H1 (cell line): ENCODE results near the gene KCNIP3. TPM values are rescaled to one million over a fixed set of nuclear protein-coding genes. Genes with fewer than 3 reads are reported as not detected.

Source experiments
- CTCF ChIA-PET: fragments of 300-600 bp; sonication (Branson Sonifier 250); formaldehyde crosslinking; loops from one replicate; lab custom pipeline; 2021; ENCODE audit not compliant: partially characterized antibody; lab: Charles Lee
- POLR2A ChIA-PET: fragments of 300-600 bp; sonication (Branson Sonifier 250); formaldehyde crosslinking; loops from one replicate; lab custom pipeline; 2021; ENCODE audit warnings: inconsistent platforms; ENCODE audit not compliant: partially characterized antibody; lab: Charles Lee
- DNase-seq, 2 experiments: peaks; one replicate each; pipeline versions ENCODE4 v3.0.0 to v3.0.0-alpha.2; 2010 to 2022; ENCODE audit warnings: low spot score in 2 of 2, low read depth in 1 of 2, mixed read lengths in 1 of 2
- FAIRE-seq: peaks from 2 replicates; lab custom pipeline; 2011; peaks lifted over from hg19 to GRCh38; lab: Jason Lieb, UNC
- H2AFZ ChIP-seq: 2 replicates; pipeline ENCODE4 v1.8.1; 2012; ENCODE audit warnings: low read length, inconsistent platforms
- H2AK5ac ChIP-seq: 2 replicates; pipeline ENCODE4 v1.6.1; 2013; ENCODE audit warnings: low read depth, low read length
- H2BK120ac ChIP-seq: replicated peaks from 2 replicates; pipeline ENCODE3; 2013; ENCODE audit warnings: low read depth, low read length, inconsistent platforms
- H2BK12ac ChIP-seq: 2 replicates; pipeline ENCODE4 v1.6.1; 2013; ENCODE audit warnings: low read depth, low read length
- H2BK15ac ChIP-seq: 2 replicates; pipeline ENCODE4 v1.6.1; 2013; ENCODE audit warnings: low read length
- H2BK20ac ChIP-seq: 2 replicates; pipeline ENCODE4 v1.6.1; 2013; ENCODE audit warnings: low read length
- H2BK5ac ChIP-seq: 2 replicates; pipeline ENCODE4 v1.6.1; 2013; ENCODE audit warnings: low read depth, low read length
- H3K14ac ChIP-seq: 2 replicates; pipeline ENCODE4 v1.6.1; 2013; ENCODE audit warnings: inconsistent platforms; ENCODE audit not compliant: insufficient read length
- H3K18ac ChIP-seq: 2 replicates; pipeline ENCODE4 v1.6.1; 2013; ENCODE audit warnings: low read length; ENCODE audit errors: extremely low read depth
- H3K23ac ChIP-seq: 2 replicates; pipeline ENCODE4 v1.6.1; 2013; ENCODE audit warnings: inconsistent platforms; ENCODE audit not compliant: insufficient read length
- H3K23me2 ChIP-seq: 2 replicates; pipeline ENCODE4 v1.6.1; 2013; ENCODE audit warnings: low read depth, low read length
- H3K27ac ChIP-seq: 2 replicates; pipeline ENCODE4 v1.6.1; 2011; ENCODE audit warnings: low read depth, low read length, inconsistent platforms
- H3K27me3 ChIP-seq, 4 experiments: replicated peaks in 1 of 4; 1 replicate in 1 of 4; 2 replicates in 3 of 4; pipeline versions ENCODE4 v1.6.1 to v1.8.1; 2011 to 2013; ENCODE audit warnings: low read length in 3 of 4, mild to moderate bottlenecking in 3 of 4, inconsistent platforms in 2 of 4, mixed read lengths in 2 of 4, moderate library complexity in 1 of 4; ENCODE audit not compliant: control insufficient read depth in 3 of 4, insufficient read depth in 3 of 4; ENCODE audit errors: extremely low read depth in 1 of 4
- H3K36me3 ChIP-seq, 4 experiments: 2 replicates each; pipeline versions ENCODE4 v1.6.1 to v1.8.1; 2011 to 2013; ENCODE audit warnings: mild to moderate bottlenecking in 4 of 4, low read length in 3 of 4, moderate library complexity in 2 of 4, control low read depth in 1 of 4, inconsistent platforms in 1 of 4; ENCODE audit not compliant: insufficient read depth in 4 of 4, control insufficient read depth in 2 of 4
- H3K4ac ChIP-seq: replicated peaks from 2 replicates; pipeline ENCODE3; 2013; ENCODE audit warnings: low read length, low read depth, mixed read lengths, inconsistent platforms; ENCODE audit not compliant: insufficient read length
- H3K4me1 ChIP-seq, 4 experiments: replicated peaks in 1 of 4; 1 replicate in 1 of 4; 2 replicates in 3 of 4; pipeline versions ENCODE4 v1.6.1 to v1.8.1; 2011 to 2013; ENCODE audit warnings: low read length in 3 of 4, inconsistent platforms in 2 of 4, mixed read lengths in 1 of 4; ENCODE audit not compliant: insufficient read depth in 4 of 4, control insufficient read depth in 3 of 4
- H3K4me2 ChIP-seq, 2 experiments: 2 replicates each; pipeline versions ENCODE4 v1.6.1 to v1.8.1; 2011 to 2013; ENCODE audit warnings: low read depth in 2 of 2, low read length in 2 of 2, control low read depth in 1 of 2, inconsistent platforms in 1 of 2, mild to moderate bottlenecking in 1 of 2; ENCODE audit not compliant: insufficient read depth in 1 of 2
- H3K4me3 ChIP-seq, 4 experiments: fragments of 200-600, 300-600 bp in 1 of 4; sonication (generic), shearing (Covaris generic), sonication (Bioruptor Twin) in 1 of 4; 2 replicates each; pipeline versions ENCODE4 v1.5.1 to v1.8.1; 2011 to 2016; ENCODE audit warnings: low read length in 4 of 4, low read depth in 3 of 4, control low read depth in 2 of 4, inconsistent platforms in 2 of 4, mild to moderate bottlenecking in 2 of 4, mixed read lengths in 1 of 4, moderate library complexity in 1 of 4; ENCODE audit not compliant: insufficient read depth in 2 of 4; ENCODE audit errors: extremely low read depth in 1 of 4
- H3K56ac ChIP-seq: replicated peaks from 2 replicates; pipeline ENCODE3; 2013; ENCODE audit warnings: low read depth, mild to moderate bottlenecking, mixed read lengths, low read length, inconsistent platforms; ENCODE audit not compliant: insufficient read length
- H3K79me1 ChIP-seq: 2 replicates; pipeline ENCODE4 v1.6.1; 2013; ENCODE audit warnings: low read depth, low read length, control low read depth
- H3K79me2 ChIP-seq, 2 experiments: 2 replicates each; pipeline versions ENCODE4 v1.6.1 to v1.8.1; 2012 to 2013; ENCODE audit warnings: low read length in 2 of 2, mild to moderate bottlenecking in 2 of 2, inconsistent platforms in 1 of 2; ENCODE audit not compliant: insufficient read depth in 2 of 2, control insufficient read depth in 1 of 2
- H3K9ac ChIP-seq, 4 experiments: replicated peaks in 1 of 4; 1 replicate in 1 of 4; 2 replicates in 3 of 4; pipeline versions ENCODE4 v1.6.1 to v1.8.1; 2011 to 2013; ENCODE audit warnings: low read depth in 3 of 4, low read length in 3 of 4, control low read depth in 2 of 4, mild to moderate bottlenecking in 2 of 4, moderate library complexity in 2 of 4, inconsistent platforms in 1 of 4; ENCODE audit errors: extremely low read depth in 1 of 4
- H3K9me3 ChIP-seq, 2 experiments: 2 replicates each; pipeline versions ENCODE4 v1.6.1 to v1.8.1; 2012 to 2013; ENCODE audit warnings: mild to moderate bottlenecking in 2 of 2, moderate library complexity in 2 of 2, control low read depth in 1 of 2, inconsistent platforms in 1 of 2, low read depth in 1 of 2, low read length in 1 of 2, mixed read lengths in 1 of 2; ENCODE audit not compliant: insufficient read depth in 2 of 2
- H4K20me1 ChIP-seq, 2 experiments: replicated peaks in 1 of 2; 2 replicates each; pipeline versions ENCODE3 to v1.8.1; 2011 to 2013; ENCODE audit warnings: inconsistent platforms in 2 of 2, low read length in 2 of 2, mild to moderate bottlenecking in 1 of 2; ENCODE audit not compliant: insufficient read depth in 2 of 2, control insufficient read depth in 1 of 2
- H4K5ac ChIP-seq: 2 replicates; pipeline ENCODE4 v1.6.1; 2013; ENCODE audit warnings: low read length, low read depth, mixed read lengths, inconsistent platforms; ENCODE audit not compliant: insufficient read length
- H4K8ac ChIP-seq: 2 replicates; pipeline ENCODE4 v1.8.0; 2013; ENCODE audit warnings: mild to moderate bottlenecking, moderate library complexity, low read length, inconsistent platforms; ENCODE audit not compliant: insufficient read depth; ENCODE audit errors: extremely low read depth
- H4K91ac ChIP-seq: replicated peaks from 2 replicates; pipeline ENCODE3; 2013; ENCODE audit warnings: low read length, mixed read lengths, inconsistent platforms; ENCODE audit not compliant: insufficient read length
- RAD21 ChIP-seq, 2 experiments: IDR thresholded peaks in 1 of 2; conservative IDR thresholded peaks in 1 of 2; 2 replicates each; pipeline ENCODE4 v1.6.1; 2011; ENCODE audit warnings: low read depth in 2 of 2, low read length in 2 of 2, improper control_type of control experiment in 1 of 2, inconsistent platforms in 1 of 2, mild to moderate bottlenecking in 1 of 2, moderate library complexity in 1 of 2
- WGBS, 2 experiments: shearing (Covaris generic) in 1 of 2; methylation state at CpG; one replicate each; pipeline versions ENCODE4 v1.1.6 to v1.1.7; 2013 to 2015; ENCODE audit warnings: low lambda C conversion rate in 2 of 2, mixed read lengths in 2 of 2, inconsistent platforms in 1 of 2, low coverage in 1 of 2, missing lambda C conversion rate in 1 of 2; ENCODE audit not compliant: insufficient replicate concordance in 2 of 2, insufficient coverage in 1 of 2, insufficient read length in 1 of 2; ENCODE audit errors: extremely low coverage in 1 of 2, missing lambda C conversion rate in 1 of 2; 5-methylcytosine and 5-hydroxymethylcytosine counted together
- polyA plus RNA-seq, 7 experiments: library from polyadenylated mRNA; depleted of rRNA in 3 of 7; stranded (reverse) in 5 of 7; unstranded in 2 of 7; fragments of >200 nt in 5 of 7; fragments of 200-250 nt in 2 of 7; gene quantifications; 1 replicate in 5 of 7; 2 replicates in 1 of 7; 4 replicates in 1 of 7; pipeline versions ENCODE4 v1.2.1 to v1.2.3, GENCODE V29; 2011 to 2013; ENCODE audit warnings: missing spikeins in 2 of 7, mixed read lengths in 2 of 7
- total RNA-seq: library from RNA; stranded (reverse); fragmentation: NEBNext Ultra II Directional; extraction: Animal tissue kit (Norgen Biotek cat#: 25700); gene quantifications from 2 replicates; pipeline ENCODE4 v1.2.1, GENCODE V29; 2021

KCNIP3 gene
- total and polyA plus RNA-seq, 2 of the 8 experiments (the other 6 are each of a cell fraction or from before 2014, with no cell fraction given), result 0.33 to 1.9 TPM

DNA sequence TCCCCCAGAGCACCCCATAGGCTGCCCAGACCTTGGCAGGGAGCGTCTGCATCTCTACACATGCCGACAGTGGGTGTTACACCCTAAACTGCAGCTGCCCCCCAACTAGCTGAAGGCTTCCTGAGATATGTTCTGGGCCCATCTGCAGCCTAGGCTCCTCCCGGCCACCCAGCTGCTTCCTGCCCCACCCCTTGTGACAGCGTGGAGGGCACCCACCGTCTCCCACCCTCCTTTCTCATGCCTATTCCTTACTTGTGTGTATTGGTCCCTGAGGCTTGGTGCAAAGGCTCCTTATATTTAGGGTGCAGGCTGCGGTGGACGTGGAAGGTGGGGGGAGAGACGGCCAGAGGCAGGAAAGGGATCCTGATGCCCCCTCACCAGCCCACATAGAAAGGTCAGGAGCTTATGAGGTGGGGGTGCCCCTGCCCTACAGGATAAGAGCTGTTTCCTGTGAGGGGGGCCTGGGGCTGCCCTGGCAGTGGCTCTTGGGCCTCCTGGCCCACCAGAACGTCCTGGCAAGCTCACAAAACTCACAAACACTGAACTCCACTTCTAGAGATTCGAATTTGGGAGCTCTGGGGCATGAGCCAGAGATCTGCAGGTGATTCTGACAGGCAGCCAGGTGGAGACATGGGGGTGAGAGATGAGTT, 30.2 kb upstream of the KCNIP3 start:
- H2BK5ac ChIP-seq, result no peak overlapping the region
- no peaks in the 10 kb centered on the region; the same call in 1 of the 2 replicates for H3K23me2 ChIP-seq
- 0 out of 2 replicates have a peak overlapping the region, but pooled peaks have one; percentile 17 for H4K8ac ChIP-seq
- H3K27me3 ChIP-seq, result no peaks in the 10 kb centered on the region
- H2BK12ac ChIP-seq, result no peak overlapping the region
- H3K56ac ChIP-seq, result no peak overlapping the region
- ChIA-PET CTCF (no interaction called here), POLR2A (no interaction called here)
- H3K79me2 ChIP-seq, result no peaks in the 10 kb centered on the region
- DNase-seq, result peak in 1 of 2 experiments; percentile 26
- H3K79me1 ChIP-seq, result no peaks in the 10 kb centered on the region; the same call in 1 of the 2 replicates
- no peaks in the 10 kb centered on the region for H3K36me3 ChIP-seq
- no peak overlapping the region for H4K91ac ChIP-seq
- no peak overlapping the region for H3K18ac ChIP-seq
- no peak overlapping the region for H3K4me3 ChIP-seq
- no peak overlapping the region for H2AK5ac ChIP-seq
- no peak overlapping the region for H3K4me2 ChIP-seq
- no peaks in the 10 kb centered on the region for H4K20me1 ChIP-seq
- no peak overlapping the region for H2BK120ac ChIP-seq
- no peak overlapping the region for H2BK15ac ChIP-seq
- H3K23ac ChIP-seq, result no peak overlapping the region
- H2AFZ ChIP-seq, result no peak overlapping the region
- 70% methylated on average over 10 of the region's 10 CpGs; no CpG with 5 or more reads in 1 of the 2 experiments for WGBS, 2 experiments
- peaks cover 0 to 2% (median 0%) of the 10 kb centered on the region in 4 experiments; a peak in 1 of 7 replicates for H3K4me1 ChIP-seq
- no peak overlapping the region for H3K9ac ChIP-seq
- no peak overlapping the region for H3K4ac ChIP-seq
- H2BK20ac ChIP-seq, result no peak overlapping the region
- H3K27ac ChIP-seq, result no peak overlapping the region
- H4K5ac ChIP-seq, result no peak overlapping the region
- H3K9me3 ChIP-seq, result peaks cover 78 to 89% of the 10 kb centered on the region in 2 experiments
- no peak overlapping the region for H3K14ac ChIP-seq
- no peak for FAIRE-seq
- TF ChIP-seq RAD21 (IDR thresholded peaks at IDR 0.05 in 1 of 2, conservative IDR thresholded peaks at IDR 0.05 in 1 of 2; ENCODE audit: low read depth in 2 of 2, low read length in 2 of 2), result no peak
